Omental fat pad (tissue), 4 donors: ENCODE results near the gene EIF2AK3. TPM values are rescaled to one million over a fixed set of nuclear protein-coding genes. Genes with fewer than 3 reads are reported as not detected.

Experiments
- ATAC-seq: fragments of 150-250 bp; one replicate; pipeline ENCODE4 v1.9.1; 2016; ENCODE audit warnings: mild to moderate bottlenecking, moderate library complexity; ENCODE audit not compliant: low FRiP score
- DNase-seq: peaks from one replicate; pipeline ENCODE4 v3.0.0-alpha.2; 2019; ENCODE audit warnings: low spot score
- CTCF ChIP-seq, 3 donors: fragments of 450-650 bp; IDR thresholded peaks; one replicate each; pipeline ENCODE4 v1.5.1; 2016 to 2017; ENCODE audit warnings: antibody characterized with exemption in 3 of 3, mild to moderate bottlenecking in 3 of 3, moderate library complexity in 2 of 3
- total RNA-seq, 4 donors: library from RNA; depleted of rRNA; stranded (reverse); fragments of >200 nt; gene quantifications; one replicate each; pipeline ENCODE4 v1.1.0, GENCODE V29; 2016

The EIF2AK3 gene
- total RNA-seq, 4 donors from 2014 or later, result 15.9 to 41.6 (median 21.5) TPM

GRCh38 chr2:88585969-88586368 lies 41.3 kb downstream of the EIF2AK3 start:
- no peak for DNase-seq
- no peak for TF ChIP-seq CTCF (IDR thresholded peaks at IDR 0.05)
- no peak for ATAC-seq

- TF ChIP-seq CTCF (IDR thresholded peaks at IDR 0.05), result no peak
- ATAC-seq (no peak), DNase-seq (no peak)
Measured at GRCh38 chr2:88582030-88582429, 45.2 kb downstream of the EIF2AK3 start.

GRCh38 chr2:88580088-88580487 lies 47.2 kb downstream of the EIF2AK3 start:
- ATAC-seq (no peak), DNase-seq (no peak)
- TF ChIP-seq CTCF (IDR thresholded peaks at IDR 0.05), result no peak

- TF ChIP-seq CTCF (IDR thresholded peaks at IDR 0.05), result no peak
- ATAC-seq, result no peak
- DNase-seq, result no peak
Measured at GRCh38 chr2:88575630-88576029, 51.6 kb downstream of the EIF2AK3 start.

GRCh38 chr2:88575051-88575450 lies 52.2 kb downstream of the EIF2AK3 start:
- no peak for TF ChIP-seq CTCF (IDR thresholded peaks at IDR 0.05)
- DNase-seq, result no peak
- ATAC-seq, result no peak

- no peak for ATAC-seq
- TF ChIP-seq CTCF (IDR thresholded peaks at IDR 0.05), result no peak
- DNase-seq, result no peak
Measured at GRCh38 chr2:88574445-88574844, 52.8 kb downstream of the EIF2AK3 start.

- ATAC-seq (peak; percentile 66), DNase-seq (no peak)
- TF ChIP-seq CTCF (IDR thresholded peaks at IDR 0.05), result no peak
Measured at GRCh38 chr2:88568179-88568578, 59.1 kb downstream of the EIF2AK3 start.
